Vagina (tissue), 2 donors: ENCODE results near the gene NDUFS7.
A peak's percentile ranks its signal among the peaks of the same experiment; 100 is the strongest.

ENCODE experiments used
- POLR2AphosphoS5 ChIP-seq, 2 donors: sonication (generic); formaldehyde crosslinking; IDR thresholded peaks; one replicate each; pipeline ENCODE4 v1.9.0; 2017; ENCODE audit warnings: antibody characterized with exemption in 2 of 2, mild to moderate bottlenecking in 2 of 2, low read depth in 1 of 2; ENCODE audit not compliant: insufficient read depth in 1 of 2
- TF ChIP-seq, protein P1 (sequence below), 3 experiments: fragments of 450-650 bp in 2 of 3; fragments of 200-600 bp in 1 of 3; sonication (generic) in 1 of 3; IDR thresholded peaks; one replicate each; pipeline ENCODE4 v1.5.1; 2017 to 2019; ENCODE audit warnings: antibody characterized with exemption in 3 of 3, mild to moderate bottlenecking in 2 of 3, moderate library complexity in 2 of 3

DNA sequence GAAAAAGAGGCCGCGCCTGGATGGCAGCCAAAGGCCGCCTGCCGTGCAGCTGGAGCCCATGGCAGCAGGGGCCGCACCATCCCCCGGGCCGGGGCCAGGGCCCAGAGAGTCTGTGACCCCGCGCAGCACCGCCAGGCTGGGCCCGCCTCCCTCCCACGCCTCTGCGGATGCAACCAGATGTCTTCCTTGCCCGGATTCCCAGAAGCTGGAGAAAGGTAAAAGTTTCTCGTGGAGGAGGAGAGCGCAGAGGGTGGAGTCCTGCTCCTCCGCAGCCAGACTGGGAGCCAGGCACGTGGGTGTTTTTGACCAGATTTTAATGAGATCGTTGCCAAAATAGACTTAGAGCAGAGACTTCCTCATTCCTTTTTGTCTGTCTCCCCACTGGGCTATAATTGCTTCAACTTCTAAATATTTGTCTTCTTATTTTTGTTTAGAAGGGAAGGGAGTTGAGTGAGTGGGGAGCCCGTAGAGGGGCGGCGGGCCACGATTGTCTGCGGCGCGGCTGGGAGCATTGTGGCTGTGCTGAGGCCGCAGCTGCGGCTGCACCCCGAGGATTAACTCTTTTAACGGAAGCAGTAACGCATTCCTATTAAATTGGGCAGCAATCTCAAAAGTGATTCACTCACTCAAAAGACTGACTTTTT, 22.8 kb upstream of the NDUFS7 start:
- TF ChIP-seq, protein P1, sequence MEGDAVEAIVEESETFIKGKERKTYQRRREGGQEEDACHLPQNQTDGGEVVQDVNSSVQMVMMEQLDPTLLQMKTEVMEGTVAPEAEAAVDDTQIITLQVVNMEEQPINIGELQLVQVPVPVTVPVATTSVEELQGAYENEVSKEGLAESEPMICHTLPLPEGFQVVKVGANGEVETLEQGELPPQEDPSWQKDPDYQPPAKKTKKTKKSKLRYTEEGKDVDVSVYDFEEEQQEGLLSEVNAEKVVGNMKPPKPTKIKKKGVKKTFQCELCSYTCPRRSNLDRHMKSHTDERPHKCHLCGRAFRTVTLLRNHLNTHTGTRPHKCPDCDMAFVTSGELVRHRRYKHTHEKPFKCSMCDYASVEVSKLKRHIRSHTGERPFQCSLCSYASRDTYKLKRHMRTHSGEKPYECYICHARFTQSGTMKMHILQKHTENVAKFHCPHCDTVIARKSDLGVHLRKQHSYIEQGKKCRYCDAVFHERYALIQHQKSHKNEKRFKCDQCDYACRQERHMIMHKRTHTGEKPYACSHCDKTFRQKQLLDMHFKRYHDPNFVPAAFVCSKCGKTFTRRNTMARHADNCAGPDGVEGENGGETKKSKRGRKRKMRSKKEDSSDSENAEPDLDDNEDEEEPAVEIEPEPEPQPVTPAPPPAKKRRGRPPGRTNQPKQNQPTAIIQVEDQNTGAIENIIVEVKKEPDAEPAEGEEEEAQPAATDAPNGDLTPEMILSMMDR (IDR thresholded peaks at IDR 0.05), result no peak
- peak; percentile 55 to 74 for TF ChIP-seq POLR2AphosphoS5 (IDR thresholded peaks at IDR 0.05; ENCODE audit: insufficient read depth in 1 of 2, low read depth in 1 of 2)
